Measurements from ENCODE around the gene DOCK2. TPM values are rescaled to one million over a fixed set of nuclear protein-coding genes. Genes with fewer than 3 reads are reported as not detected.

DOCK2 gene
- polyA plus RNA-seq, 1 of the 3 experiments (the other 2 are of a cell fraction), result 3.8 TPM

DNA sequence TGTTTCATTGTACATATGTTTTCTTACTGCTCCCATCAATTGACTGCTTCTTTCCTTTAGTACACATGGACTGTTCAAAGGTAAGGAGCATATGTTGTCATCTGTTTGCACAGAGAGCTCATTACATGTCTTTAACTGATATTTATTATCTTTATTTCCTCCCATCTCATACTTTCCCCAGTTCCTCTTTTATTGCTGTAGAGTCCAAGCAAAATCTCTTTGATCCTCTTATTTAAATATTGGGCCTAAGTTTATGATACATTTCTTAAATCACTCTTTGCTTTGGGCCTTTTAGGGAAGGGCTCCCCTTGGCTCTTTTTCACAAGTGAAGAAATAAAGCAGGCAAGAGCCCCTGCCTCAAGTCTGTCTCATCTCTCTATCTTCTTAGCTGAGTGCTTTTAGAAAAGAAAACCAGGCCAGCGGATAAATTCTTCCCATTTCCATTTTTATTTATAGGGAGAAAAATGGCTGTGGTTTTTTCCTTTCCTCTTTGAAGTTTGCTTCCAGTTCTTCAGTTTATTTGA lies 152.4 kb downstream of the DOCK2 start:
- Histone ChIP-seq H3K9me2 (no peaks in the 10 kb centered on the region), H3K9me3 (no peaks in the 10 kb centered on the region), H3K27me3 (ENCODE audit: insufficient read depth) (no peaks in the 10 kb centered on the region), H3K4me2 (no peak overlapping the region), H3F3A (replicated peaks; ENCODE audit: insufficient read depth) (no peaks in the 10 kb centered on the region), H3K4me1 (ENCODE audit: control insufficient read depth in 1 of 2, insufficient read depth in 2 of 2, low read depth in 1 of 2, low read length in 1 of 2) (peaks cover 0 to 6% of the 10 kb centered on the region in 2 experiments; a peak in 2 of 4 replicates), H3K9ac (no peak overlapping the region), H3K79me2 (ENCODE audit: insufficient read depth) (no peaks in the 10 kb centered on the region), H3K27ac (ENCODE audit: low read depth in 2 of 2, low read length in 1 of 2) (no peak overlapping the region), H3K4me3 (ENCODE audit: low read depth in 2 of 2, low read length in 1 of 2) (no peak overlapping the region), H2AFZ (ENCODE audit: low read depth) (no peak overlapping the region), H3K36me3 (replicated peaks in 1 of 2; ENCODE audit: control insufficient read depth in 1 of 2, insufficient read depth in 2 of 2, low read length in 1 of 2) (no peaks in the 10 kb centered on the region), H4K20me1 (ENCODE audit: insufficient read depth) (no peaks in the 10 kb centered on the region)
- no peak for TF ChIP-seq FOXJ3 (CRISPR knock-in tag; IDR thresholded peaks at IDR 0.05)
- TF ChIP-seq EZH2phosphoT487 (IDR thresholded peaks at IDR 0.05; ENCODE audit: borderline replicate concordance, low read depth), result no peak
- 100% methylated on average over 1 of the region's 1 CpG for WGBS (ENCODE audit: low lambda C conversion rate)
- POLR2A ChIA-PET, result no interaction called here
- no peak for DNase-seq
- CTCF ChIA-PET, result interaction anchor here (1.0 to 2.0 kb wide), 2 partner anchors 14 to 191 kb away, joined by 3 to 6 read pairs; partner anchors contain the start of gene INSYN2B

DNA sequence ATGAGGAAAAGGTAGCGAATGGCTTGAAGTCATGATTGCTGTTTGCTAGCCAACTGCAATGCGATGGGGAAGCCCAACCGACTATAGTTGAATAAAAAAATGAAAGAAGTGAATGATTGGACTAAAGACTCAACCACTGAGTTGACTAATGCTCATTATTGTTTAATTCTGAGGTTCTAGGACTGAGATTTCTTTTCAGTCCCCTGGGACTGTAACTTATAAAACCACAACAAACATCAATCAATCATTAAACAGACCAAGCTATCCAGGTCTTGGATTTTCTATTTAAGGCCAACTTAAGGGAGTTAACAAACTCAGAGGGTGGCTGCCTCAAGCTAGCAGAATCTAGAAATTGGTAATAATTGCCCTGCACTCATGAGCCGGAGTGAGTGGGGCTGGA lies 154.2 kb downstream of the DOCK2 start:
- POLR2A ChIA-PET, result no interaction called here
- CTCF ChIA-PET, result interaction anchor here (0.9 to 2.0 kb wide), 4 partner anchors 12 to 89 kb away, joined by 3 to 6 read pairs (median 4); no protein-coding TSS in a partner anchor
- WGBS (ENCODE audit: low lambda C conversion rate), result 95% methylated on average over 4 of the region's 4 CpGs
- Histone ChIP-seq H3K9me3 (no peaks in the 10 kb centered on the region), H3K27ac (ENCODE audit: low read depth in 2 of 2, low read length in 1 of 2) (no peak overlapping the region), H3K79me2 (ENCODE audit: insufficient read depth) (no peaks in the 10 kb centered on the region), H3K4me3 (ENCODE audit: low read depth in 2 of 2, low read length in 1 of 2) (no peak overlapping the region), H2AFZ (ENCODE audit: low read depth) (no peak overlapping the region), H3F3A (replicated peaks; ENCODE audit: insufficient read depth) (no peaks in the 10 kb centered on the region), H3K9me2 (no peaks in the 10 kb centered on the region), H3K9ac (no peak overlapping the region), H3K4me1 (ENCODE audit: control insufficient read depth in 1 of 2, insufficient read depth in 2 of 2, low read depth in 1 of 2, low read length in 1 of 2) (peaks cover 0 to 6% of the 10 kb centered on the region in 2 experiments; a peak in 2 of 4 replicates), H4K20me1 (ENCODE audit: insufficient read depth) (no peaks in the 10 kb centered on the region), H3K36me3 (replicated peaks in 1 of 2; ENCODE audit: control insufficient read depth in 1 of 2, insufficient read depth in 2 of 2, low read length in 1 of 2) (no peaks in the 10 kb centered on the region), H3K27me3 (ENCODE audit: insufficient read depth) (no peaks in the 10 kb centered on the region), H3K4me2 (no peak overlapping the region)
- no peak for DNase-seq
- TF ChIP-seq MXI1 (IDR thresholded peaks at IDR 0.05; ENCODE audit: low read depth, low read length) (no peak), GABPA (IDR thresholded peaks at IDR 0.05; ENCODE audit: low read depth) (no peak), JUND (IDR thresholded peaks at IDR 0.05) (no peak), SMC3 (IDR thresholded peaks at IDR 0.05; ENCODE audit: low read depth, low read length) (no peak), FOSL2 (IDR thresholded peaks at IDR 0.05; ENCODE audit: borderline replicate concordance, low read depth) (no peak), FOXM1 (IDR thresholded peaks at IDR 0.05; ENCODE audit: low read depth) (no peak), FOXJ3 (CRISPR knock-in tag; IDR thresholded peaks at IDR 0.05) (no peak), TCF12 (IDR thresholded peaks at IDR 0.05) (no peak), RFX5 (IDR thresholded peaks at IDR 0.05; ENCODE audit: low read length) (no peak)
- TF ChIP-seq, protein P1, sequence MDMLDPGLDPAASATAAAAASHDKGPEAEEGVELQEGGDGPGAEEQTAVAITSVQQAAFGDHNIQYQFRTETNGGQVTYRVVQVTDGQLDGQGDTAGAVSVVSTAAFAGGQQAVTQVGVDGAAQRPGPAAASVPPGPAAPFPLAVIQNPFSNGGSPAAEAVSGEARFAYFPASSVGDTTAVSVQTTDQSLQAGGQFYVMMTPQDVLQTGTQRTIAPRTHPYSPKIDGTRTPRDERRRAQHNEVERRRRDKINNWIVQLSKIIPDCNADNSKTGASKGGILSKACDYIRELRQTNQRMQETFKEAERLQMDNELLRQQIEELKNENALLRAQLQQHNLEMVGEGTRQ (IDR thresholded peaks at IDR 0.05; ENCODE audit: borderline replicate concordance, low read depth, low read length), result no peak
- TF ChIP-seq, protein P2, sequence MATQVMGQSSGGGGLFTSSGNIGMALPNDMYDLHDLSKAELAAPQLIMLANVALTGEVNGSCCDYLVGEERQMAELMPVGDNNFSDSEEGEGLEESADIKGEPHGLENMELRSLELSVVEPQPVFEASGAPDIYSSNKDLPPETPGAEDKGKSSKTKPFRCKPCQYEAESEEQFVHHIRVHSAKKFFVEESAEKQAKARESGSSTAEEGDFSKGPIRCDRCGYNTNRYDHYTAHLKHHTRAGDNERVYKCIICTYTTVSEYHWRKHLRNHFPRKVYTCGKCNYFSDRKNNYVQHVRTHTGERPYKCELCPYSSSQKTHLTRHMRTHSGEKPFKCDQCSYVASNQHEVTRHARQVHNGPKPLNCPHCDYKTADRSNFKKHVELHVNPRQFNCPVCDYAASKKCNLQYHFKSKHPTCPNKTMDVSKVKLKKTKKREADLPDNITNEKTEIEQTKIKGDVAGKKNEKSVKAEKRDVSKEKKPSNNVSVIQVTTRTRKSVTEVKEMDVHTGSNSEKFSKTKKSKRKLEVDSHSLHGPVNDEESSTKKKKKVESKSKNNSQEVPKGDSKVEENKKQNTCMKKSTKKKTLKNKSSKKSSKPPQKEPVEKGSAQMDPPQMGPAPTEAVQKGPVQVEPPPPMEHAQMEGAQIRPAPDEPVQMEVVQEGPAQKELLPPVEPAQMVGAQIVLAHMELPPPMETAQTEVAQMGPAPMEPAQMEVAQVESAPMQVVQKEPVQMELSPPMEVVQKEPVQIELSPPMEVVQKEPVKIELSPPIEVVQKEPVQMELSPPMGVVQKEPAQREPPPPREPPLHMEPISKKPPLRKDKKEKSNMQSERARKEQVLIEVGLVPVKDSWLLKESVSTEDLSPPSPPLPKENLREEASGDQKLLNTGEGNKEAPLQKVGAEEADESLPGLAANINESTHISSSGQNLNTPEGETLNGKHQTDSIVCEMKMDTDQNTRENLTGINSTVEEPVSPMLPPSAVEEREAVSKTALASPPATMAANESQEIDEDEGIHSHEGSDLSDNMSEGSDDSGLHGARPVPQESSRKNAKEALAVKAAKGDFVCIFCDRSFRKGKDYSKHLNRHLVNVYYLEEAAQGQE (IDR thresholded peaks at IDR 0.05; ENCODE audit: low read depth, low read length), result no peak
- TF ChIP-seq, protein P3, sequence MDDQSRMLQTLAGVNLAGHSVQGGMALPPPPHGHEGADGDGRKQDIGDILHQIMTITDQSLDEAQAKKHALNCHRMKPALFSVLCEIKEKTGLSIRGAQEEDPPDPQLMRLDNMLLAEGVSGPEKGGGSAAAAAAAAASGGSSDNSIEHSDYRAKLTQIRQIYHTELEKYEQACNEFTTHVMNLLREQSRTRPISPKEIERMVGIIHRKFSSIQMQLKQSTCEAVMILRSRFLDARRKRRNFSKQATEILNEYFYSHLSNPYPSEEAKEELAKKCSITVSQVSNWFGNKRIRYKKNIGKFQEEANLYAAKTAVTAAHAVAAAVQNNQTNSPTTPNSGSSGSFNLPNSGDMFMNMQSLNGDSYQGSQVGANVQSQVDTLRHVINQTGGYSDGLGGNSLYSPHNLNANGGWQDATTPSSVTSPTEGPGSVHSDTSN (IDR thresholded peaks at IDR 0.05), result no peak
- TF ChIP-seq, protein P4, sequence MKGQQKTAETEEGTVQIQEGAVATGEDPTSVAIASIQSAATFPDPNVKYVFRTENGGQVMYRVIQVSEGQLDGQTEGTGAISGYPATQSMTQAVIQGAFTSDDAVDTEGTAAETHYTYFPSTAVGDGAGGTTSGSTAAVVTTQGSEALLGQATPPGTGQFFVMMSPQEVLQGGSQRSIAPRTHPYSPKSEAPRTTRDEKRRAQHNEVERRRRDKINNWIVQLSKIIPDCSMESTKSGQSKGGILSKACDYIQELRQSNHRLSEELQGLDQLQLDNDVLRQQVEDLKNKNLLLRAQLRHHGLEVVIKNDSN (IDR thresholded peaks at IDR 0.05; ENCODE audit: borderline replicate concordance, low read depth), result no peak

All from SK-N-SH (cell line).